H9 (cell line): Measurements from ENCODE around the gene ARHGAP40. TPM values are rescaled to one million over a fixed set of nuclear protein-coding genes. Genes with fewer than 3 reads are reported as not detected.

Experiments
- DNase-seq: peaks from one replicate; pipeline ENCODE4 v3.0.0-alpha.2; 2017
- H2AFZ ChIP-seq: one replicate; pipeline ENCODE4 v1.6.1; 2013; ENCODE audit warnings: mild to moderate bottlenecking, low read length, control low read depth, moderate library complexity
- H2AK5ac ChIP-seq: 2 replicates; pipeline ENCODE4 v1.6.1; 2013; ENCODE audit warnings: low read length, control low read depth, mixed read lengths; ENCODE audit not compliant: insufficient read length
- H2BK120ac ChIP-seq: one replicate; pipeline ENCODE4 v1.6.1; 2013; ENCODE audit warnings: low read depth, mild to moderate bottlenecking, low read length, control low read depth, inconsistent platforms; ENCODE audit not compliant: poor library complexity, severe bottlenecking
- H2BK12ac ChIP-seq: 2 replicates; pipeline ENCODE4 v1.6.1; 2013; ENCODE audit warnings: low read length, control low read depth, mixed read lengths, low read depth; ENCODE audit not compliant: insufficient read length
- H2BK15ac ChIP-seq: 2 replicates; pipeline ENCODE4 v1.6.1; 2013; ENCODE audit warnings: low read depth, low read length, control low read depth
- H2BK20ac ChIP-seq: one replicate; pipeline ENCODE4 v1.6.1; 2013; ENCODE audit warnings: low read depth, mild to moderate bottlenecking, low read length, control low read depth, inconsistent platforms; ENCODE audit not compliant: poor library complexity, severe bottlenecking
- H2BK5ac ChIP-seq: 2 replicates; pipeline ENCODE4 v1.6.1; 2013; ENCODE audit warnings: low read length, control low read depth, mixed read lengths; ENCODE audit not compliant: insufficient read length
- H3K14ac ChIP-seq: 2 replicates; pipeline ENCODE4 v1.6.1; 2013; ENCODE audit warnings: low read length, control low read depth; ENCODE audit not compliant: insufficient read depth
- H3K18ac ChIP-seq: 2 replicates; pipeline ENCODE4 v1.6.1; 2013; ENCODE audit warnings: low read depth, mild to moderate bottlenecking, mixed read lengths, low read length, control low read depth; ENCODE audit not compliant: insufficient read length
- H3K23ac ChIP-seq: 2 replicates; pipeline ENCODE4 v1.6.1; 2013; ENCODE audit warnings: low read length, control low read depth, mixed read lengths, low read depth; ENCODE audit not compliant: insufficient read length
- H3K23me2 ChIP-seq: 2 replicates; pipeline ENCODE4 v1.6.1; 2013; ENCODE audit warnings: low read depth, mild to moderate bottlenecking, mixed read lengths, low read length, control low read depth; ENCODE audit not compliant: insufficient read length, poor library complexity, severe bottlenecking
- H3K27ac ChIP-seq: 2 replicates; pipeline ENCODE4 v1.5.1; 2013; ENCODE audit warnings: low read length, control low read depth, mixed read lengths, low read depth; ENCODE audit not compliant: insufficient read length
- H3K27me3 ChIP-seq: 2 replicates; pipeline ENCODE4 v1.6.1; 2013; ENCODE audit warnings: low read length, control low read depth, inconsistent platforms; ENCODE audit not compliant: insufficient read depth
- H3K4ac ChIP-seq: 2 replicates; pipeline ENCODE4 v1.6.1; 2013; ENCODE audit warnings: low read depth, mild to moderate bottlenecking, control low read depth, inconsistent platforms, low read length, moderate library complexity
- H3K4me1 ChIP-seq: 2 replicates; pipeline ENCODE4 v1.6.1; 2013; ENCODE audit warnings: low read length, control low read depth, inconsistent platforms; ENCODE audit not compliant: insufficient read depth
- H3K4me2 ChIP-seq: 2 replicates; pipeline ENCODE4 v1.6.1; 2013; ENCODE audit warnings: low read length, control low read depth, mixed read lengths; ENCODE audit not compliant: insufficient read length, insufficient read depth
- H3K56ac ChIP-seq: 2 replicates; pipeline ENCODE4 v1.6.1; 2013; ENCODE audit warnings: low read depth, mild to moderate bottlenecking, mixed read lengths, low read length, control low read depth; ENCODE audit not compliant: insufficient read length
- H3K79me1 ChIP-seq: 2 replicates; pipeline ENCODE4 v1.6.1; 2013; ENCODE audit warnings: low read depth, mild to moderate bottlenecking, moderate library complexity, low read length, control low read depth, inconsistent platforms; ENCODE audit not compliant: insufficient read depth, poor library complexity, severe bottlenecking
- H3K79me2 ChIP-seq: 2 replicates; pipeline ENCODE4 v1.6.1; 2013; ENCODE audit warnings: low read length, control low read depth, inconsistent platforms; ENCODE audit not compliant: insufficient read depth
- H3K9ac ChIP-seq: 2 replicates; pipeline ENCODE4 v1.6.1; 2013; ENCODE audit warnings: low read length, control low read depth, mixed read lengths; ENCODE audit not compliant: insufficient read length; ENCODE audit errors: extremely low read depth
- H3K9me3 ChIP-seq: one replicate; pipeline ENCODE4 v1.6.1; 2013; ENCODE audit warnings: low read depth, low read length, inconsistent platforms; ENCODE audit not compliant: control insufficient read depth
- H3T11ph ChIP-seq: one replicate; pipeline ENCODE4 v1.6.1; 2013; ENCODE audit warnings: mild to moderate bottlenecking, low read length, control low read depth, inconsistent platforms
- H4K20me1 ChIP-seq: one replicate; pipeline ENCODE4 v1.6.1; 2013; ENCODE audit not compliant: control insufficient read depth, insufficient read length, insufficient read depth
- H4K5ac ChIP-seq: 2 replicates; pipeline ENCODE4 v1.6.1; 2013; ENCODE audit warnings: low read depth, mild to moderate bottlenecking, mixed read lengths, low read length, control low read depth; ENCODE audit not compliant: insufficient read length
- H4K8ac ChIP-seq: replicated peaks from 2 replicates; pipeline ENCODE4 v1.6.1; 2013; ENCODE audit warnings: low read length, control low read depth, mixed read lengths, low read depth; ENCODE audit not compliant: insufficient read length
- H4K91ac ChIP-seq: 2 replicates; pipeline ENCODE4 v1.6.1; 2013; ENCODE audit warnings: low read depth, mild to moderate bottlenecking, moderate library complexity, mixed read lengths, low read length, control low read depth; ENCODE audit not compliant: insufficient read length
- H3K27ac Mint-ChIP-seq, 3 experiments: 2 replicates in 2 of 3; 3 replicates in 1 of 3; pipeline ENCODE4 v1.8.0; 2020 to 2021; ENCODE audit warnings: mixed read lengths in 3 of 3, mild to moderate bottlenecking in 1 of 3, moderate library complexity in 1 of 3
- H3K27me3 Mint-ChIP-seq: 2 replicates; pipeline ENCODE4 v1.8.0; 2021; ENCODE audit warnings: low read depth, mild to moderate bottlenecking, moderate library complexity, mixed read lengths
- H3K36me3 Mint-ChIP-seq, 3 experiments: 2 replicates in 2 of 3; 3 replicates in 1 of 3; pipeline ENCODE4 v1.8.0; 2020 to 2021; ENCODE audit warnings: low read depth in 3 of 3, mixed read lengths in 3 of 3; ENCODE audit not compliant: insufficient read depth in 1 of 3
- H3K4me1 Mint-ChIP-seq, 2 experiments: 2 replicates each; pipeline ENCODE4 v1.8.0; 2020; ENCODE audit warnings: mixed read lengths in 2 of 2
- H3K4me3 Mint-ChIP-seq, 2 experiments: 2 replicates in 1 of 2; 3 replicates in 1 of 2; pipeline ENCODE4 v1.8.0; 2020 to 2021; ENCODE audit warnings: mild to moderate bottlenecking in 2 of 2, mixed read lengths in 2 of 2, moderate library complexity in 1 of 2
- H3K9me3 Mint-ChIP-seq, 2 experiments: 2 replicates in 1 of 2; 3 replicates in 1 of 2; pipeline ENCODE4 v1.8.0; 2020; ENCODE audit warnings: mild to moderate bottlenecking in 2 of 2, mixed read lengths in 2 of 2, moderate library complexity in 1 of 2
- CTCF ChIP-seq: fragments of 200-600 bp; sonication (generic); conservative IDR thresholded peaks from 3 replicates; pipeline ENCODE4 v1.8.0; 2021; ENCODE audit warnings: antibody characterized with exemption, mild to moderate bottlenecking
- WGBS: extraction: QIAGEN DNeasy Blood & Tissue Kit; methylation state at CpG from one replicate; pipeline ENCODE4 v1.1.7; 2013; ENCODE audit warnings: missing lambda C conversion rate, low lambda C conversion rate, mixed read lengths; ENCODE audit not compliant: insufficient read length; ENCODE audit errors: extremely low coverage; 5-methylcytosine and 5-hydroxymethylcytosine counted together
- total RNA-seq: library from RNA; stranded (reverse); gene quantifications from 2 replicates; pipeline ENCODE4 v1.2.1, GENCODE V29; 2021

Gene ARHGAP40
- total RNA-seq, 1 experiment from 2014 or later: 0.17 TPM

- no peak overlapping the region for H2BK5ac ChIP-seq
- H3K9me3 ChIP-seq: no peaks in the 10 kb centered on the region
- no peak overlapping the region for H2AK5ac ChIP-seq
- no peak overlapping the region for H4K91ac ChIP-seq
- H3K23me2 ChIP-seq: no peaks in the 10 kb centered on the region
- H3K18ac ChIP-seq: no peak overlapping the region
- no peak overlapping the region for H2AFZ ChIP-seq
- H4K20me1 ChIP-seq: no peaks in the 10 kb centered on the region
- no peak overlapping the region for H2BK15ac ChIP-seq
- H3T11ph ChIP-seq: no peak overlapping the region
- TF ChIP-seq CTCF: no peak
- H3K4me1 Mint-ChIP-seq: peaks cover 29 to 36% of the 10 kb centered on the region in 2 experiments
- no peaks in the 10 kb centered on the region for H3K27me3 ChIP-seq
- H3K79me1 ChIP-seq: no peaks in the 10 kb centered on the region
- H3K79me2 ChIP-seq: no peaks in the 10 kb centered on the region
- no peaks in the 10 kb centered on the region for H3K36me3 Mint-ChIP-seq
- H3K9ac ChIP-seq: no peak overlapping the region
- H3K27me3 Mint-ChIP-seq: peaks cover 21% of the 10 kb centered on the region
- no peak overlapping the region for H4K5ac ChIP-seq
- no peaks in the 10 kb centered on the region; a peak in 1 of 5 replicates for H3K9me3 Mint-ChIP-seq
- H3K23ac ChIP-seq: no peak overlapping the region
- H2BK120ac ChIP-seq: no peak overlapping the region
- H3K27ac Mint-ChIP-seq: no peak overlapping the region
- no peak overlapping the region for H3K56ac ChIP-seq
- H4K8ac ChIP-seq: no peak overlapping the region
- no peak overlapping the region for H3K27ac ChIP-seq
- H3K4me1 ChIP-seq: no peaks in the 10 kb centered on the region; the same call in 1 of the 2 replicates
- no peak overlapping the region for H2BK20ac ChIP-seq
- WGBS: no CpG with 5 or more reads among the region's 4 CpGs
- no peak overlapping the region for H3K4ac ChIP-seq
- H3K14ac ChIP-seq: no peak overlapping the region
- no peak overlapping the region for H2BK12ac ChIP-seq
- no peak overlapping the region for H3K4me3 Mint-ChIP-seq
- no peak for DNase-seq
- H3K4me2 ChIP-seq: no peak overlapping the region
Observed at GRCh38 chr20:38604873-38605303, 3.3 kb downstream of the ARHGAP40 start.
